SK-N-SH (cell line): ENCODE results near the gene CCDC74B. TPM values are rescaled to one million over a fixed set of nuclear protein-coding genes. Genes with fewer than 3 reads are reported as not detected.
"Not testable (repeated sequence)": the region's sequence is repeated elsewhere in the genome, so short reads cannot be mapped to it uniquely, and the experiment has no call there.

Experiments used
- CTCF ChIA-PET: fragments of 300-600, 350-600 bp; formaldehyde crosslinking; extraction: SDS; loops from one replicate; lab custom pipeline; 2021; lab: Yijun Ruan, JAX
- POLR2A ChIA-PET: fragments of 350-600 bp; sonication (Branson Sonifier 250); formaldehyde crosslinking; extraction: SDS; loops from one replicate; lab custom pipeline; 2020; ENCODE audit warnings: antibody characterized with exemption, inconsistent platforms; lab: Yijun Ruan, JAX
- DNase-seq: peaks from one replicate; pipeline ENCODE4 v3.0.0; 2012
- H2AFZ ChIP-seq: fragments of 200-600 bp; sonication (generic); 2 replicates; pipeline ENCODE4 v1.8.1; 2016; ENCODE audit warnings: antibody characterized with exemption, mild to moderate bottlenecking, low read depth
- H3F3A ChIP-seq: fragments of 200-600 bp; sonication (generic); replicated peaks from 2 replicates; pipeline ENCODE3; 2016; ENCODE audit warnings: antibody characterized with exemption, mild to moderate bottlenecking; ENCODE audit not compliant: insufficient read depth
- H3K27ac ChIP-seq, 2 experiments: fragments of 200-500 bp in 1 of 2; fragments of 200-600 bp in 1 of 2; sonication (Bioruptor generic) in 1 of 2; sonication (generic), shearing (Covaris generic) in 1 of 2; 2 replicates each; pipeline versions ENCODE4 v1.5.1 to v1.6.1; 2014 to 2016; ENCODE audit warnings: low read depth in 2 of 2, inconsistent platforms in 1 of 2, low read length in 1 of 2, mild to moderate bottlenecking in 1 of 2, mixed read lengths in 1 of 2
- H3K27me3 ChIP-seq: fragments of 200-600 bp; sonication (generic), shearing (Covaris generic); 2 replicates; pipeline ENCODE4 v1.6.1; 2016; ENCODE audit warnings: mixed run types; ENCODE audit not compliant: insufficient read depth
- H3K36me3 ChIP-seq, 2 experiments: fragments of 200-500 bp in 1 of 2; fragments of 200-600 bp in 1 of 2; sonication (Bioruptor generic) in 1 of 2; sonication (generic) in 1 of 2; replicated peaks in 1 of 2; 2 replicates each; pipeline versions ENCODE3 to v1.5.1; 2014 to 2016; ENCODE audit warnings: low read length in 1 of 2, mild to moderate bottlenecking in 1 of 2; ENCODE audit not compliant: insufficient read depth in 2 of 2, control insufficient read depth in 1 of 2
- H3K4me1 ChIP-seq, 2 experiments: fragments of 200-500 bp in 1 of 2; fragments of 200-600 bp in 1 of 2; sonication (Bioruptor generic) in 1 of 2; sonication (generic), shearing (Covaris generic) in 1 of 2; 2 replicates each; pipeline versions ENCODE4 v1.5.1 to v1.6.1; 2014 to 2016; ENCODE audit warnings: low read depth in 1 of 2, low read length in 1 of 2, mixed run types in 1 of 2; ENCODE audit not compliant: insufficient read depth in 2 of 2, control insufficient read depth in 1 of 2
- H3K4me2 ChIP-seq: fragments of 200-600 bp; sonication (generic), shearing (Covaris generic); 2 replicates; pipeline ENCODE4 v1.6.1; 2017; ENCODE audit warnings: mixed run types
- H3K4me3 ChIP-seq, 2 experiments: fragments of 200-500 bp in 1 of 2; fragments of 200-600 bp in 1 of 2; sonication (Bioruptor generic) in 1 of 2; sonication (generic), shearing (Covaris generic) in 1 of 2; 2 replicates each; pipeline versions ENCODE4 v1.5.1 to v1.8.1; 2014 to 2016; ENCODE audit warnings: low read depth in 2 of 2, inconsistent platforms in 1 of 2, low read length in 1 of 2, mild to moderate bottlenecking in 1 of 2, mixed read lengths in 1 of 2, moderate library complexity in 1 of 2
- H3K79me2 ChIP-seq: fragments of 200-600 bp; sonication (generic); 2 replicates; pipeline ENCODE4 v1.8.1; 2017; ENCODE audit warnings: mild to moderate bottlenecking; ENCODE audit not compliant: insufficient read depth
- H3K9ac ChIP-seq: fragments of 200-600 bp; sonication (generic); 2 replicates; pipeline ENCODE4 v1.6.1; 2017; ENCODE audit warnings: mixed run types
- H3K9me2 ChIP-seq: fragments of 200-600 bp; sonication (generic); 2 replicates; pipeline ENCODE4 v1.6.1; 2017; ENCODE audit warnings: mixed run types
- H3K9me3 ChIP-seq: fragments of 200-600 bp; sonication (generic); 2 replicates; pipeline ENCODE4 v1.6.1; 2017; ENCODE audit warnings: mixed run types, mild to moderate bottlenecking, moderate library complexity
- H4K20me1 ChIP-seq: fragments of 200-600 bp; sonication (generic); 2 replicates; pipeline ENCODE4 v1.6.1; 2017; ENCODE audit warnings: mild to moderate bottlenecking, mixed run types; ENCODE audit not compliant: insufficient read depth
- WGBS: methylation state at CpG from one replicate; pipeline ENCODE4 v1.1.6; 2017; ENCODE audit warnings: low lambda C conversion rate; 5-methylcytosine and 5-hydroxymethylcytosine counted together
- polyA plus RNA-seq, 3 experiments: library from polyadenylated mRNA; depleted of rRNA; stranded (reverse); fragments of >200 nt; gene quantifications; 2 replicates each; pipeline ENCODE4 v1.2.3, GENCODE V29; 2012

Gene CCDC74B
- polyA plus RNA-seq, 1 of the 3 experiments (the other 2 are of a cell fraction): 14.5 TPM

DNA sequence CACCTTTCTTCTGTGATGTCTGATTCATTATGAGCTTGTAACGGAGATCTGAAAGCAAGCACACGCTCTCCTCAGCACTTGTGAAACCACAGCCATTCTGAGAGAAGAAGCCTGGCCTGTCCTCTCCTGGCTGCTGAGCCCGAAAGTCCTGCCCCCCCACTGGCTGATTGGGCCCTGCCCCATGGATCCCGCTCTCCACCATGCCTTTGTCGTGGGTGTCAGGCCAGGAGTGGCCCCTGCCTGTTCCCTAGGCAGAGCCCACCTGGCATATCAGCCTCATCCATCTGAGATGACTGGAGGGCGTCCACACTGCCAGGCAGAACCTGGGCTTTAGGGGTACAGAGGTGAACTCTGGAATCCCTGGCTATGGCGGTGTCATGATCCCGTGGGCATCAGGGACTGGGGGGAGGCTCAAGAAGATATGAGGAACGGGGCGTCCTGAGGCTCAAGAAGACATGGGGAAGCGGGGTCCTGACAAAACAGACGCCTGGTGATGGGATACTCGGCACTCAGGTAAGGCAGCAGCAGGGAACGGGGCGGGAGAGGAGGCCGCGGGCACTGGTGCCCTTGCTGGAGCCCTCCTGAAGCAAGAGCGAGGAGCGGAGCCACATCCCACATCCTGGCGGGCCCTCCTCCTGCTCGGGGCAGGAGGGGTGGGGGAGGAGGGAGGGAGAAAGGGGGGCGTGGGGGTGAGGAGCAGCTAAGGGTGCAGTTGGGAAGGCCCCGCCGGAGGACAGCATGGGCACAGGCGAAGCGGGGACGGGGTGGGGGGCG, 1.5 kb downstream of the CCDC74B start:
- H3K36me3 ChIP-seq, H3K79me2 ChIP-seq, H3K9ac ChIP-seq, H3K27me3 ChIP-seq, H3K4me2 ChIP-seq, H3K9me3 ChIP-seq, DNase-seq, H3K4me3 ChIP-seq, H3K27ac ChIP-seq, POLR2A ChIA-PET, CTCF ChIA-PET, H3K9me2 ChIP-seq, H4K20me1 ChIP-seq, H2AFZ ChIP-seq, H3F3A ChIP-seq: not testable (repeated sequence)
- WGBS: 88% methylated on average over 17 of the region's 28 CpGs
- H3K4me1 ChIP-seq: peaks cover 0 to 25% of the 10 kb centered on the region in 2 experiments; a peak in 1 of 4 replicates

DNA sequence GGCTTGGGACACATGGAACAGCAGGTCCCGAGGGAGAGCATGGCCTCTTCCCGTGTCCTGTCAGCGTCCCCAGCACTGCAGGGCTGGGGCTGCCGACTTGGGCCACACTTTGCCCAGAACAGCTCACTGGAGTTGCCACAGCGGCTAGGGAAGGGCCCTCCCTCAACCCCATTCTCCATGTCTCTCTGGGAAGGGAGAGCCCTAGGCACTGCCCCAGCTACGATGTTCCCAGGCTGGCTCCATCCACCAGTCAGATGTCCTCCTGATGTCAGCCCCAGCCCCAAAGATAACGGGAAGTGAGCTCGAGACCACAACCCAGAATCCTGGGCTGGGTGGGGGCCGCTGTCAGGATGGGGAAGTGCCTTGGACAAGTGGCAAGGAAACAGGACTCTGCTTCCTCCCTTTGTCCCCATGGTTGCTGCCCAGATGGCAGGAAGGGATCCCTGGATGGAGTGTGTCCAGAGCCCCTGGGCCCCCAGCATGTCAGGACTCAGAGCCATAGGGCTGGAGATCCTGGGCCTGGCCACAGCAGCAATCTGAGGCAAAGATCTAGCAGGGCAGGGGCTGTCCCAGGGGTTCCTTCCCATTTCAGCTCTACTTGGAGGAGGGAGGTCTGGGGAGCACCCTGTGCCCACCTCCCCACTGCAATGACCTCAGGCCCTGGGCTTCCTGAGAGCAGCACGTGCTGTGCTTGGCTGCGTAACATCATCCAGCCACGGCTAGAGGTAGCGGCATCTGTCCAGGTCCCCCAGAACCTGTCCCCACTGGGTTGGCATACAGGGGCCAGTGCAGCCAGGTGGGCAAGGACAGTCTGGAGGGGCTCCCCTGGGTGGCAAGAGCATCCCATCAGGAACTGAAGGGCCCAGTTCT, 2.3 kb downstream of the CCDC74B start:
- H3K9me3 ChIP-seq, H4K20me1 ChIP-seq, DNase-seq, H3K9me2 ChIP-seq, CTCF ChIA-PET, H3F3A ChIP-seq, H3K36me3 ChIP-seq, H3K4me3 ChIP-seq, H3K79me2 ChIP-seq, H3K4me2 ChIP-seq, H3K27me3 ChIP-seq, H2AFZ ChIP-seq, POLR2A ChIA-PET, H3K27ac ChIP-seq, H3K9ac ChIP-seq: not testable (repeated sequence)
- peaks cover 0 to 27% of the 10 kb centered on the region in 2 experiments; a peak in 1 of 4 replicates for H3K4me1 ChIP-seq
- WGBS: 75% methylated on average over 4 of the region's 13 CpGs

GRCh38 chr2:130141645-130142370, 3.1 kb downstream of the CCDC74B start:
- H3K9ac ChIP-seq, H3K4me2 ChIP-seq, H3F3A ChIP-seq, H3K9me2 ChIP-seq, H3K79me2 ChIP-seq, H3K9me3 ChIP-seq, H3K27ac ChIP-seq, H3K27me3 ChIP-seq, CTCF ChIA-PET, H3K36me3 ChIP-seq, H2AFZ ChIP-seq, POLR2A ChIA-PET, H4K20me1 ChIP-seq, H3K4me3 ChIP-seq, DNase-seq: not testable (repeated sequence)
- H3K4me1 ChIP-seq: peaks cover 0 to 27% of the 10 kb centered on the region in 2 experiments; a peak in 1 of 4 replicates
- 100% methylated on average over 1 of the region's 22 CpGs for WGBS

- POLR2A ChIA-PET: not testable (repeated sequence)
Observed at GRCh38 chr2:130141002-130141401, 3.9 kb downstream of the CCDC74B start.

GRCh38 chr2:130140516-130140915, 4.4 kb downstream of the CCDC74B start:
- H3K4me3 ChIP-seq, H3K9ac ChIP-seq, H3K27me3 ChIP-seq, H3F3A ChIP-seq, H4K20me1 ChIP-seq, POLR2A ChIA-PET, DNase-seq, H3K9me2 ChIP-seq, H3K27ac ChIP-seq, H2AFZ ChIP-seq, H3K79me2 ChIP-seq, CTCF ChIA-PET, H3K4me2 ChIP-seq, H3K9me3 ChIP-seq, H3K36me3 ChIP-seq: not testable (repeated sequence)
- no CpG with 5 or more reads among the region's 7 CpGs for WGBS
- H3K4me1 ChIP-seq: peaks cover 0 to 36% of the 10 kb centered on the region in 2 experiments; a peak in 1 of 4 replicates

More at GRCh38 chr2:130141002-130141401, 3.9 kb downstream of the CCDC74B start:
- H3K9me2 ChIP-seq, H4K20me1 ChIP-seq, H3F3A ChIP-seq, H3K27me3 ChIP-seq, H2AFZ ChIP-seq, H3K9ac ChIP-seq, H3K4me3 ChIP-seq, H3K36me3 ChIP-seq, DNase-seq, H3K79me2 ChIP-seq, CTCF ChIA-PET, H3K9me3 ChIP-seq, H3K27ac ChIP-seq, H3K4me2 ChIP-seq: not testable (repeated sequence)
- WGBS: 100% methylated on average over 3 of the region's 6 CpGs
- peaks cover 0 to 31% of the 10 kb centered on the region in 2 experiments; a peak in 1 of 4 replicates for H3K4me1 ChIP-seq
